Measurements from ENCODE around the gene LARP4B. TPM values are rescaled to one million over a fixed set of nuclear protein-coding genes. Genes with fewer than 3 reads are reported as not detected.
A peak's percentile ranks its signal among the peaks of the same experiment; 100 is the strongest.

Gene LARP4B
- total RNA-seq, 1 donor from 2014 or later: 31.1 TPM

DNA sequence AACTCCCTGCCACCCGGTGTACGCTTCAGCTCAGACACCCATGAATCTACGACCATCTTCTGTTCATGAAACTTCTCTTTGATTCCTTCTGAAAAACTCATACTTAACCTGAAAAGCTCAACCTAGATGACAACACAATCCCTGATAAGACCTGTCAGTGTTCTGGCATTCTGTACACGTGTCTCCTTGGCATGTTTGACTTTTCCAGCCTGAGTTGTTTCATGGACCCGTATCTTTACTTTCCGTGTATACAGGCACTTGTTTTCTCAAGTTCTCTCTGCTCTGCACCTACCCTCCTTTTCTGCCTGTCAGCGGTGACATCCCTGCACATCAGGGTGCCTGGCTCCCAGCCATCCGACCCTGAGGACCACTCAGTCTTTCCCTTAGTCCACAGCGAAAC is 103.3 kb downstream of the LARP4B start:
- TF ChIP-seq, protein P1, sequence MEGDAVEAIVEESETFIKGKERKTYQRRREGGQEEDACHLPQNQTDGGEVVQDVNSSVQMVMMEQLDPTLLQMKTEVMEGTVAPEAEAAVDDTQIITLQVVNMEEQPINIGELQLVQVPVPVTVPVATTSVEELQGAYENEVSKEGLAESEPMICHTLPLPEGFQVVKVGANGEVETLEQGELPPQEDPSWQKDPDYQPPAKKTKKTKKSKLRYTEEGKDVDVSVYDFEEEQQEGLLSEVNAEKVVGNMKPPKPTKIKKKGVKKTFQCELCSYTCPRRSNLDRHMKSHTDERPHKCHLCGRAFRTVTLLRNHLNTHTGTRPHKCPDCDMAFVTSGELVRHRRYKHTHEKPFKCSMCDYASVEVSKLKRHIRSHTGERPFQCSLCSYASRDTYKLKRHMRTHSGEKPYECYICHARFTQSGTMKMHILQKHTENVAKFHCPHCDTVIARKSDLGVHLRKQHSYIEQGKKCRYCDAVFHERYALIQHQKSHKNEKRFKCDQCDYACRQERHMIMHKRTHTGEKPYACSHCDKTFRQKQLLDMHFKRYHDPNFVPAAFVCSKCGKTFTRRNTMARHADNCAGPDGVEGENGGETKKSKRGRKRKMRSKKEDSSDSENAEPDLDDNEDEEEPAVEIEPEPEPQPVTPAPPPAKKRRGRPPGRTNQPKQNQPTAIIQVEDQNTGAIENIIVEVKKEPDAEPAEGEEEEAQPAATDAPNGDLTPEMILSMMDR (IDR thresholded peaks at IDR 0.05; ENCODE audit: insufficient read depth, low read length, severe bottlenecking): no peak
- H3K36me3 ChIP-seq (ENCODE audit: control insufficient read depth, insufficient read depth, low read length): peaks cover 29% of the 10 kb centered on the region
- peak; percentile 72 for FAIRE-seq

DNA sequence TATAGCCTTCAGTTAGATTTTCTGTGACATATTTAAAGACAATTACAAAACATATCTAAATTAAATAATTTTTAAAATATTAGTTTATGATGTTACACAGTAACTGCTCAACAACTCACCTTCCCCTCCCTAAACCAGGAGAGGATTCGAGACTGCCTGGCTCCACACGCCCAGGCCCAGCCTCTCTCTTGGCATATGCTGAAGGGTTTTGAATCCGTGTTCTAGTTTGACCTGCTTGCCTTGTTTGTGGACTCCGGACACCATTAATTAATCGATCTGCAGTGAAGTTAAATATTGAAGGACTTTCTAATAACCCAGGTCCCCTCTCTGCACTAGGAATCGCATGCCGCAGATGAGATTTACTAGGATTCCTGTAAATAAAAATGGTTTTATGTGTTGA is 106.6 kb downstream of the LARP4B start:
- DNase-seq (ENCODE audit: low read depth) (no peak), FAIRE-seq (no peak)
- H3K36me3 ChIP-seq (ENCODE audit: control insufficient read depth, insufficient read depth, low read length): peaks cover 42% of the 10 kb centered on the region
- no peaks in the 10 kb centered on the region for H3K27me3 ChIP-seq (ENCODE audit: control insufficient read depth, insufficient read depth, low read length)
- no peak overlapping the region for H3K4me3 ChIP-seq (ENCODE audit: low read depth, low read length)
- TF ChIP-seq, protein P1 (IDR thresholded peaks at IDR 0.05; ENCODE audit: insufficient read depth, low read length, severe bottlenecking): no peak

More for the DNA sequence above, 103.3 kb downstream of the LARP4B start:
- Histone ChIP-seq H3K4me3 (ENCODE audit: low read depth, low read length) (no peak overlapping the region), H3K27me3 (ENCODE audit: control insufficient read depth, insufficient read depth, low read length) (no peaks in the 10 kb centered on the region)
- DNase-seq (ENCODE audit: low read depth): no peak

DNA sequence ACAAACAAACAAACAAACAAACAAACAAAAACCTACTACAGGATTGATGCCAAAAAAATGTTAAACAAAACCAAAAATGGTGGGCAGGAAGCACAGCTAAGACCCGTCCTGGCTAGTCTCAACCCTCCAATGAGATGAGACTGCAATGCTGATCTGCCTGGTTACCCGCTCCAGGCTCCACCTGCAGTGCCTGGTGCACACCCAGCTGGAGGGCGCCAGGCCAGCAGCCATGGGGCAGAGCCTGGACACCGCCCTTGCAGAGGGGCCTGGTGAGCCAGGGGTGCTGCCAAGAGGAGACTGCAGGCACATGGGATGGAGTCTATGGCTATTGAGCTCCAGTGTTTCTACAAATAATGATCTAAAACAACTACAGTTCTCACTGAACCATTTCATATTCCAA is 107.0 kb downstream of the LARP4B start:
- H3K27me3 ChIP-seq (ENCODE audit: control insufficient read depth, insufficient read depth, low read length): no peaks in the 10 kb centered on the region
- TF ChIP-seq, protein P1 (IDR thresholded peaks at IDR 0.05; ENCODE audit: insufficient read depth, low read length, severe bottlenecking): no peak
- no peak for DNase-seq (ENCODE audit: low read depth)
- peaks cover 42% of the 10 kb centered on the region for H3K36me3 ChIP-seq (ENCODE audit: control insufficient read depth, insufficient read depth, low read length)
- no peak for FAIRE-seq
- no peak overlapping the region for H3K4me3 ChIP-seq (ENCODE audit: low read depth, low read length)

DNA sequence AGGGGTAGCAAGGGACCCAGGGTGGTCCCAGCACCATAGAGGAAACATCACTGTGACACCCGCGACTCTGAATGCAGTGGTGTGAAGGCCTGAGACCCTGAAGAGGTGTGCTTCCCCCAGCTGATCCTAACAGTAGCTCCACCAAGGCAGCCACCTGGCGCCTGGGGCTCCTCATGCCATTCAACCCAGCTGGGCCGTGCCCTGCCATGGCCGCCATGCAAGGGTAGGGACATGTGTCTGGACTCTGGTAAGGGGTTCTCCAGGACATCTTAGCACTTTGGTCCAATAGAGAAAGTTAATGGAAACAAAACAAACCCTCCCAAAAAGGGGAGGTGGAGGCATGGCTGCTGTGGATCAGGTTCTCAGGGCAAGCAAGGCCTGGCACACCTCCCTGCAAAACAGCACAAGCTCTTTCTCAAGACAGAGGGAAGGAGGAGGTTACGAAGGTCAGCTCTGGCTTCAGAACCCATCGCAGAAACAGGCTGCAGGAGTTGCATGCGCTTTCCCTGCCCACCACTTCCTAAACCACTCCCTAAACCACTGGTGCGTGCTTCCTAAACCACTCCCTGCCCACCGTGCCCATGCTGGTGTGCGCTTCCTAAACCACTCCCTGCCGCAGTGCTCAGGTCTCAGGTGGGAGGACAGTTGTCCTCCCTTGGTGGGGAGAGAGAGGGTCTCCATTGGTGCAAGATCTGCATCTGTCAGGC is 108.7 kb downstream of the LARP4B start:
- no peak overlapping the region for H3K4me3 ChIP-seq (ENCODE audit: low read depth, low read length)
- no peaks in the 10 kb centered on the region for H3K27me3 ChIP-seq (ENCODE audit: control insufficient read depth, insufficient read depth, low read length)
- TF ChIP-seq, protein P1 (IDR thresholded peaks at IDR 0.05; ENCODE audit: insufficient read depth, low read length, severe bottlenecking): no peak
- FAIRE-seq (no peak), DNase-seq (ENCODE audit: low read depth) (no peak)
- peaks cover 40% of the 10 kb centered on the region for H3K36me3 ChIP-seq (ENCODE audit: control insufficient read depth, insufficient read depth, low read length)

DNA sequence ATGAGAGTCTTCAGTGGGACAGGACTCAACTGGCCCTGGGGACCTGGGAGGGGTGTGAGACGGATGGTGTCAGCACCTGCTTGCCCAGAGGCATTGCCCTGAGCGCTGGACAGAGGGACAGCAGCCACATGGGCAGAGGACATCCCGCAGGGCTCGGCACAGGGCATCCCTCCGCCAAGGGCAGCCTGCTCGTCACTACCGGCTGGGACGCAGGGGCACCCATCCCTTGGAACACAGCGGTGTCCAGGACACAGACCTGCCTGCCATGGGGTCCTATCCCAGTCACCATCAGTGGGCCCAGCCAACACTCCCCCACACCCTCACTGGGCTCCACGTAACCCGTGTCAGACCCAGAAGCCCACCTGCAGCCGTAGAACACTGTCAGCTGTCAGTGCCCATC is 109.3 kb downstream of the LARP4B start:
- TF ChIP-seq, protein P1 (IDR thresholded peaks at IDR 0.05; ENCODE audit: insufficient read depth, low read length, severe bottlenecking): no peak
- Histone ChIP-seq H3K27me3 (ENCODE audit: control insufficient read depth, insufficient read depth, low read length) (no peaks in the 10 kb centered on the region), H3K36me3 (ENCODE audit: control insufficient read depth, insufficient read depth, low read length) (peaks cover 45% of the 10 kb centered on the region), H3K4me3 (ENCODE audit: low read depth, low read length) (no peak overlapping the region)
- DNase-seq (ENCODE audit: low read depth): no peak
- FAIRE-seq: no peak

DNA sequence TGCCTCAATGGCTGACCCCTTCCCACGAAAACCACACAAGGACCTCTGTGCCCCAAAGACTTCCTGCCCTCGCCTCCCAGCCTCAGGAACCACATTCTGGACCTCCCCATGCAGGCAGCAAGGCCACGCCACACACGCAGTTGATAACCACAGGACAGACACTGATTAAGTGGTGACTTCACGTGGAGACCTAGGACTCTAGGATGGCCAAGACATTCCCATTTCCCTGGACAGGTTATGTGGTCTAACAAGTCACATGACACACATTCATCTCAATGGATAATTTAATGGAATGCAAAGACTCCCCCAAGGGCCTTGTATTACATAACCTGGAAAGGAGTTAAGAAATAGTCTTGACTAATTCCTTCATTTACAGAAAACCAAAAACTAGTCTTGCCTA is 110.2 kb downstream of the LARP4B start:
- H3K27me3 ChIP-seq (ENCODE audit: control insufficient read depth, insufficient read depth, low read length): no peaks in the 10 kb centered on the region
- FAIRE-seq: no peak
- H3K36me3 ChIP-seq (ENCODE audit: control insufficient read depth, insufficient read depth, low read length): peaks cover 52% of the 10 kb centered on the region
- TF ChIP-seq, protein P1 (IDR thresholded peaks at IDR 0.05; ENCODE audit: insufficient read depth, low read length, severe bottlenecking): no peak
- no peak for DNase-seq (ENCODE audit: low read depth)
- no peak overlapping the region for H3K4me3 ChIP-seq (ENCODE audit: low read depth, low read length)
